Epithelial cell of proximal tubule (primary cell): ENCODE results near the gene TMIGD2. TPM values are rescaled to one million over a fixed set of nuclear protein-coding genes. Genes with fewer than 3 reads are reported as not detected.
"Not testable (repeated sequence)": the region's sequence is repeated elsewhere in the genome, so short reads cannot be mapped to it uniquely, and the experiment has no call there.

ENCODE experiments used
- DNase-seq: peaks from one replicate; pipeline ENCODE4 v3.0.0-alpha.2; 2011; ENCODE audit warnings: low read depth
- H3K4me3 ChIP-seq: 2 replicates; pipeline ENCODE4 v1.5.1; 2011; ENCODE audit warnings: low read depth, mild to moderate bottlenecking, low read length
- total RNA-seq: library from RNA; depleted of rRNA; stranded (reverse); fragments of >200 nt; gene quantifications from 2 replicates; pipeline ENCODE4 v1.2.3, GENCODE V29; 2015
- TF ChIP-seq, protein P1 (sequence below): conservative IDR thresholded peaks from 2 replicates; pipeline ENCODE4 v1.5.1; 2012; ENCODE audit warnings: low read depth, mild to moderate bottlenecking, low read length

The TMIGD2 gene
- total RNA-seq, 1 donor from 2014 or later = not detected

DNA sequence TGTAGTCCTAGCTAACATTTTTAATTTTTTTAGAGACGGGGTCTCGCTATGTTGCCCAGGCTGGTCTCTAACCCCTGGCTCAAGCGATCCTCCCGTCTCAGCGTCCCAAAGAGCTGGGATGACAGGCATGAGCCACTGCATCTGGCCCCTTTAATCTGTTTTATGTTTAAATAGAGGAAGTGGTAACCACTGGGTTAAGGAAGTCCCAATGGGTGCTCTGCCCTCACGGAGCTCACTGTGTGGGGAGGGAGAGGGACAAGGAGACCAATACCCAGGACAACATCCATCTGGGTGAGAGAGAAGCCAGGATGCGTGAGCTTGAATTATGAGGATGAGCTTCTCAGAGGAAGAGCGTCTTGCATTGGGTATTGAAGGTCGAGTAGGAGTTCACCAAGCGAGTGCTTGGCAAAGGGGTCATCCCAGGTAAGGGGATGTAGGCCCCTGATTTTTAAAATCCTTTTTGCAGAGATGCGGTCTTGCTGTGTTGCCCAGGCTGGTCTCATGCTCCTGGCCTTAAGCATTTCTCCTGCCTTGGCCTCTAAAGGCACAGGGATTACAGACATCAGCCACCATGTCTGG is 41.5 kb downstream of the TMIGD2 start:
- TF ChIP-seq, protein P1, sequence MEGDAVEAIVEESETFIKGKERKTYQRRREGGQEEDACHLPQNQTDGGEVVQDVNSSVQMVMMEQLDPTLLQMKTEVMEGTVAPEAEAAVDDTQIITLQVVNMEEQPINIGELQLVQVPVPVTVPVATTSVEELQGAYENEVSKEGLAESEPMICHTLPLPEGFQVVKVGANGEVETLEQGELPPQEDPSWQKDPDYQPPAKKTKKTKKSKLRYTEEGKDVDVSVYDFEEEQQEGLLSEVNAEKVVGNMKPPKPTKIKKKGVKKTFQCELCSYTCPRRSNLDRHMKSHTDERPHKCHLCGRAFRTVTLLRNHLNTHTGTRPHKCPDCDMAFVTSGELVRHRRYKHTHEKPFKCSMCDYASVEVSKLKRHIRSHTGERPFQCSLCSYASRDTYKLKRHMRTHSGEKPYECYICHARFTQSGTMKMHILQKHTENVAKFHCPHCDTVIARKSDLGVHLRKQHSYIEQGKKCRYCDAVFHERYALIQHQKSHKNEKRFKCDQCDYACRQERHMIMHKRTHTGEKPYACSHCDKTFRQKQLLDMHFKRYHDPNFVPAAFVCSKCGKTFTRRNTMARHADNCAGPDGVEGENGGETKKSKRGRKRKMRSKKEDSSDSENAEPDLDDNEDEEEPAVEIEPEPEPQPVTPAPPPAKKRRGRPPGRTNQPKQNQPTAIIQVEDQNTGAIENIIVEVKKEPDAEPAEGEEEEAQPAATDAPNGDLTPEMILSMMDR = no peak
- no peak overlapping the region for H3K4me3 ChIP-seq
- DNase-seq = no peak

DNA sequence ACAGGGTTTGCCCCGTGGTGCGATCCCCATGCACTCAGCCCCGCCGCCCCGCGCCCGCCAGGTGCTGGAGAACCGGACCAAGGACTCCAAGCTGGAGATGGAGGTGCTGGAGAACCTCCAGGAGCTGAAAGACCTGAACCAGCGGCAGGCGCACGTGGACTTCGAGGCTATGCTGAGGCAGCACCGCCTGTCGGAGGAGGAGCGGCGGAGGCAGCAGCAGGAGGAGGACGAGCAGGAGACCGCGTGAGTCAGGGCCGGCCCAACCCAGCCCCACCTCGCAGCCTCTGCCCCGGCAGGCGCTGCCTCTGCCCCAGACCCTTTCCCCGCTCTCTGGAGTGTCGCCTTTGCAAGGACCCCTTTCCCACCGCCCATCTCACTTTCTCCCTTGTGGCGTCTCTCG is 44.0 kb downstream of the TMIGD2 start:
- no peak for DNase-seq
- H3K4me3 ChIP-seq = no peak overlapping the region
- TF ChIP-seq, protein P1 = no peak

DNA sequence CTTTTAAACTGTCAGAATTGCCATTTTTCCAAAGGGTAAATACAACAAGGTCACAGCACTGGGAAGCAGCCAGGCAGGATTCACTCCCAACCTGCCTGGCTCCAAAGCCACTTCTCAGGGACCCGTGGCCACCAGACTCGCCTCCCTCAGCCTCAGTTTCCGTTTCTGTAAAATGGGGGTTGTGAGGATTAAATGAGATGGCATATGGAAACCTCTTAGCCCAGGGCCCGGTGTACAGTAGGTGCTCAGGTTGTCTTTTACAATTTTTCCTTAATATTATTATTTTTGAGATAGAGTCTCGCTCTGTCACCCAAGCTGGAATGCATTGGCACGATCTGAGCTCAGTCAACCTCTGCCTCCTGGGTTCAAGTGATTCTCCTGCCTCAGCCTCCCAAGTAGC is 45.2 kb downstream of the TMIGD2 start:
- H3K4me3 ChIP-seq = no peak overlapping the region
- TF ChIP-seq, protein P1 = no peak
- no peak for DNase-seq

DNA sequence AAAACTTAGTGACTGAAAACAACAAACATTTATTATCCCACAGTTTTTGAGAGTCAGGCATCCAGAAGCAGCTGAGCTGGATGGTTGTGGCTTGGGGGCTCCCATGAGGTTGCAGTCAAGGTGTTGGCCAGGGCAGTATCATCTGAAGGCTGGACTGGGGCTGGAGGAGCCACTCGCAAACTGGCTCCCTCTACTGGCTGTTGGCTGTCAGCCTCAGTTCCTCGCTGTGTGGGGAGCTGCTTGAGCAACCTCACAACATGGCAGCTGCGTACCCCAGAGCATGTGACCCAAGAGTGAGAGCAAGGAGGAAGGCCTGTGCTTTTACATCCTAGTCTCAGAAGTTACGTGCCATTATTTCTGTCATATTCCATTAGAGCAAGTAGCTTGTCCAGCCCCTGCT is 45.6 kb downstream of the TMIGD2 start:
- no peak overlapping the region for H3K4me3 ChIP-seq
- no peak for DNase-seq
- TF ChIP-seq, protein P1 = peak; percentile 19

DNA sequence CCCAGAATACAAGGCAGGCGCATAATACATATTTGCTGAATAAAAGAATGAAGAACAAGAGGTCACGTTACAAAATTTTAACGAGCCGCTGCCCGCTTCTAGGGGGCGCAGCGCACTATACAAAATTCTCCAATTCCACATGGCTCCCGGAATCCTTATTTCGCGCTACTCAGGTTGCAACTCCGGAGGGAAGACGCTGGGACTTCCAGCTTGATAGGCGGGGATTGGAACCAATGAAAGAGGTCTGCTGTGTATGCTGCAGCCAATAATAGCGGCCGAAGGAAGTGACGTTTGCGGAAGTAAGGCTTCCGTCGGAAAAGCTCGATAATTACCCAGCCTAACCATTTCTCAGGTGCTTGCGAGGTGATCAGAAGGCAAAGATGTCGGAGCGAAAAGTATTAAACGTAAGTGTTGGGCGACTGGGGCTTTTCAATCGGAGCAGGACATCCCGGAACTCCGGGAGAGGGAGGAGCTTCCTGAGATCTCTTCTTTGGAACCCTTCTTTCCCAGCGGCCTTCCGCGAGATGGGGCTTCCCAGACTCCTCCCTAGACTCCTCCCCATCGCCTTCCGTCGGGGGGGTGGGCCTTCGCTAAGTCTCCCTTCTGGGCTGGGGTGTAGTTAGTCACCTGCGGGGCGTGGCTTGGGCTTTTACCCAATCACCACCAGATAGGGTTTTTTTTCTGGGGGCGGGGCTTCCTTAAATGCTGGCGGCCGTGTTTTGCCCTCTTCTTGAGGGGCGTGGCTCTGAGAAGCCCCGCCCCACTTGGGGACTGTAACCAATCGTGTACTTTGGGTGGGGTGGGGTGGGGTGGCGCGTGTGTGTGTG is 55.2 kb downstream of the TMIGD2 start, which contains the start of gene YJU2:
YJU2 (plus strand) TSS at position 314 of the 827 bp plus-strand sequence; CDS start at position 381, 67 bp downstream.
- H3K4me3 ChIP-seq = peak within 1 kb of the TSS; percentile 63
- DNase-seq = peak; percentile 96
- TF ChIP-seq, protein P1 = peak; percentile 53

DNA sequence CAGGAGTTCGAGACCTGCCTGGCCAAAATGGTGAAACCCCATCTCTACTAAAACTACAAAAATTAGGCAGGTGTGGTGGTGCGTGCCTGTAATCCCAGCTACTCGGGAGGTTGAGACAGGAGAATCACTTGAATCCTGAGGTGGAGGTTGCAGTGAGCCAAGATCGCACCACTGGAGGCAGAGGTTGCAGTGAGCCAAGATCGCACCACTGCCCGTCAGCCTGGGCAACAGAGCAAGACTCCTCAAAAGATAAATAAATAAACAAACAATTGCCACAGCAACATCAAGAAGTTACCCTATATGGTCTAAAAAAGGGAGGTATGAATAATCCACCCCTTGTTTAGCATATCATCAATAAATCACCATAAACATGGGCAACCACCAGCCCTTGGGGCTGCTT is 56.3 kb downstream of the TMIGD2 start:
- DNase-seq, H3K4me3 ChIP-seq: not testable (repeated sequence)

Other genes starting within 250 kb of the TMIGD2 start
- 22.1 and 28.1 TPM in 2 replicates for gene ZBTB7A, start 235.5 kb downstream of the TMIGD2 start, total RNA-seq
- gene MAP2K2, start 178.3 kb downstream of the TMIGD2 start, total RNA-seq = 123 and 138 TPM in 2 replicates
- gene CREB3L3, start 148.8 kb downstream of the TMIGD2 start, total RNA-seq = not detected in 2 replicates
- gene SIRT6, start 119.8 kb downstream of the TMIGD2 start, total RNA-seq = 33.8 and 43.5 TPM in 2 replicates
- gene ANKRD24, start 119.7 kb downstream of the TMIGD2 start, total RNA-seq = not detected in 2 replicates
- gene EBI3, start 72.9 kb downstream of the TMIGD2 start, total RNA-seq = 1.7 TPM in 1 of 2 replicates, not detected in the other
- 34.3 and 39.1 TPM in 2 replicates for gene YJU2, start 55.3 kb downstream of the TMIGD2 start, total RNA-seq
- not detected in 2 replicates for gene SHD, start 23.1 kb downstream of the TMIGD2 start, total RNA-seq
- gene FSD1, start 2.2 kb upstream of the TMIGD2 start, total RNA-seq = 17.5 and 22.9 TPM in 2 replicates
- gene STAP2, start 36.4 kb upstream of the TMIGD2 start, total RNA-seq = 49.2 and 70.8 TPM in 2 replicates
- gene MPND, start 41.2 kb upstream of the TMIGD2 start, total RNA-seq = 3.9 and 6.3 TPM in 2 replicates
- gene SH3GL1, start 98.2 kb upstream of the TMIGD2 start, total RNA-seq = 66.5 and 109 TPM in 2 replicates
- 36.7 and 50.2 TPM in 2 replicates for gene CHAF1A, start 100.3 kb upstream of the TMIGD2 start, total RNA-seq
- gene UBXN6, start 155.4 kb upstream of the TMIGD2 start, total RNA-seq = 40.9 and 62.4 TPM in 2 replicates
- 91.8 and 93.8 TPM in 2 replicates for gene HDGFL2, start 169.9 kb upstream of the TMIGD2 start, total RNA-seq
- gene PLIN4, start 216.1 kb upstream of the TMIGD2 start, total RNA-seq = not detected in 2 replicates
- 0.06 TPM in 1 of 2 replicates, not detected in the other for gene PLIN5, start 232.8 kb upstream of the TMIGD2 start, total RNA-seq
- gene LRG1, start 237.6 kb upstream of the TMIGD2 start, total RNA-seq = 0.35 TPM in 1 of 2 replicates, not detected in the other